ENCODE data around the gene ALS2.
"Not testable (repeated sequence)": the region's sequence is repeated elsewhere in the genome, so short reads cannot be mapped to it uniquely, and the experiment has no call there.

The ALS2 gene

DNA sequence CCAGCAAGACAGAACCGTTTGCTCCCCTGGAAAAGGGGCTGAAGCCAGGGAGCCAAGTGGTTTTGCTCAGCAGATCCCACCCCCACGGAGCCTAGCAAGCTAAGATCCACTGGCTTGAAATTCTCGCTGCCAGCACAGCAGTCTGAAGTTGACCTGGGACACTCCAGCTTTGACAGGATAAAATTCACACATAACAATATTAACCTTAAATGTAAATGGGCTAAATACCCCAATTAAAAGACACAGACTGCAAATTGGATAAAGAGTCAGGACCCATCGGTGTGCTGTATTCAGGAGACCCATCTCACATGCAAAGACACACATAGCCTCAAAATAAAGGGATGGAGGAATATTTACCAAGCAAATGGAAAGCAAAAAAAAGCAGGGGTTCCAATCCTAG lies 109.5 kb downstream of the ALS2 start:
- not testable (repeated sequence) for DNase-seq

DNA sequence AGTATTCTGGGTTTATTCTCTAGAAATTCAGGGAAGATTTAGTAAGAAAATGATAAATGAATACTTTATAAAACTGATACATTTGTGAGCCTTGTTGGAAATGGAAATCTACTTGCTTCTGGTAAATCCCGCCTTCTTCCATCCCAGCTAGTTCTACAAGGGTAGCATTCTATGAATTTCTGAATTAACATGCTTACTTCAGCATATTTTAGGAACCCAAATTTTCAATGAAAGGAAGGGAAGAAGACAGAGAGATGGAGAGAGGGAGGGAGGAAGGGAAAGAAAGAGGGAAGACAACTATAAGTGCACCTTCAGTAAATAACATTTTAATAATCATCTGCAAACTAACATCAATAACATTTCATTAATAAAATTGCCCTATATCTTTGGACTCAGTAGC lies 110.9 kb downstream of the ALS2 start:
- no peak for DNase-seq

DNA sequence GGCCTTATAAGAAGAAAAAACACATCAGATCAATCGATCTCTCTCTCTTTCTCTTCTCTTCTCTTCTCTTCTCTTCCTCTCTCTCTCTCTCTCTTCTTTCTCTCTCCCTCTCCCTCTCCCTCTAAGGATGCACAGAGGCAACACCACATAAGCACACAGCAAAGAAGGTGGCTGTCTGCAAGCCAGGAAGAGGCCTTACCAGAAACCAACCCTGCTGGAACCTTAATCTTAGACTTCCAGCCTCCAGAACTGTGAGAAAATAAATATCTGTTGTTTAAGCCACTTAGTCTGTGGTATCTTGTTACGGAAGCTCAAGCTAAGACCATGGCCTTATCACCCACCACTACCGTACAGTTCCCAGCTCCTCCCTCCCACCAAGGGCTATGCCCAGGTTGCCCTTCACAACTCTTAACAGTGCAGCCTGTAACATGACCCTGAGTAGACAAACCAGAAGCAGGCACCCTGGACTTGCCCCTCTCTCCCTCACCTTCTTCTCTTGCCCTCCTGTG lies 112.3 kb downstream of the ALS2 start:
- no peak for DNase-seq

DNA sequence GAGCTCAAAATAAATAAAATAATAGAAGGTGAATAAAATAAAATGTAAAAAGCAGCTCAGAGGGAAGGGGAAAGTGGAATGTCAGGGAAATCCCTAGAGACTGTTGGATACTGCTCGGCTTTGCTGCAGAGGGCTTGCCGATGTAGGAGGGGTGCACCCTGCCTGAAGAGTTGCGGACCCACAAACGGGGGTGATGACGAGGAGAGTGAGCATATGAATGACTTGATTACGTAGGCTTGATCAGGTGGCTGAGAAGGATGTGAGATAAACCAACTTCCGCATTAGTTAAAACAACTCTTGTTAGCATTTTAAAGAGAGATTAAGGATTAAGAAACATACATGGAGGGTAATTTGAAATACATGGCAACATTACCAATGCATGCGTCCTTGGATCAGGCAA lies 116.4 kb downstream of the ALS2 start:
- no peak for DNase-seq

DNA sequence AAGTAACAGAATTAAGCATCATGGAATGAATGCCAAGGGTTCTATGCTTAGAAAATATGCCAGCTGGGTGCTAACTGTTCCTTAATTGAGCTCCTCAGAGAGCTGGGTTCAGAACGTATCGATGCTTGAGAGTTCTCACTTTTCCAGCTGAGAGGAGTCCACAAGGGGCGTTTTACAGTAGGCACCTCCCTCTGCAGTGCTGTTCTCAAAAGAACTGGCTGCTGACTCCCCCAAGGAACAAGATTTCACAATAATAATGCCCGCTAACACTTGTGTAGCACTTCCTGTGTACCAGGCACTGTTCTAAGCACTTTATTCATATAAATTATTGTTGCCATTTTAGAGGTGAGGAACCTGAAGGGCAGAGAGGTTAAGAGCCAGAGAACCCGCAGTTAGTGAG lies 119.4 kb downstream of the ALS2 start:
- DNase-seq = no peak

DNA sequence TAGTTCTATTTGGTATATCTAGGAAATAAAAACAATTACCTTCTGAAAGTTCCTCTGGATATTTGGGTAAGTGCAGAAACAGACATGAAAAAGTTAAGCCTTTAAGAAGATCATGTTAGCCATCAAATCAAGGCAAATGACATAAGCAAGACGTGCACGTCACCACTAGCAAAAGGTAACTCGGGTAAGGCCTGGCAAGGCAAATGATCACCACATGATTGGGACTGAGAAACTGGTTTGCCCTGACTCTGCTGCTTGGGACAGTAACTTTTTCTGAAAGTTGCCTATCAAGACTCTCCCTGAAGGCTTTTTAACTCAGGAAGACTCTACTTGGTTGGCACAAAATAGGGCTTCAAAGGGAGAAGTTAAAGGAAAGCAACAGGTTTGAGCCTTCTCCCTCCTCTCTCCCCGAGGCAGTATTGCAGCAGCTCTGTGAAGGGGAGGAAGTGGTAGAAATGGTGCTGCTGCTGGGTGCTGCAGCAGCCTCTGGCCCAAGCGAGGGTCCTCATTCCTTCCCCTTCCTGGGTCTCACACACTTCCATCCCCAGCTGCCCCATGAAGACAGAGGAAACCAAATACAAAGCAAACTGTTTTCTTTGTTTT lies 120.3 kb downstream of the ALS2 start:
- no peak for DNase-seq

DNA sequence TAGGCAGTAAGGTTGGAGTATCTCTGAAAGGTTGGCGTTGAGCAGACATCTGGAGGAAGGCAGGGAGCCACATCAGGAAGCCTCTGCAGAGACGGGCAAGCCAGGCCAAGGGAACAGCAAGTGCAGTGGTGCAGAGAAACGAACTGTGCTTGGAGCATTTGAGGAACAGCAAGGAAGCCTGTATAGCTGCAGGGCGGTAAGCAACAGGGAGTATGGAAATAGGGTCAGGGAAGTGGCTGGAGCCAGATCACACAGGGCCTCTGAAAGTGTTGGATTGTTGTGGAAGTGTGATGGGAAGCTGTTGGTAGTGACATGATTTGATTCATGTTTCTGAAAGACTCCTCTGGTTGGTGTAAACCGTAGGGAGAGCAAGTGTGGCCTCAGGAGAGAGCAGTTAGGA lies 124.0 kb downstream of the ALS2 start:
- DNase-seq = no peak

DNA sequence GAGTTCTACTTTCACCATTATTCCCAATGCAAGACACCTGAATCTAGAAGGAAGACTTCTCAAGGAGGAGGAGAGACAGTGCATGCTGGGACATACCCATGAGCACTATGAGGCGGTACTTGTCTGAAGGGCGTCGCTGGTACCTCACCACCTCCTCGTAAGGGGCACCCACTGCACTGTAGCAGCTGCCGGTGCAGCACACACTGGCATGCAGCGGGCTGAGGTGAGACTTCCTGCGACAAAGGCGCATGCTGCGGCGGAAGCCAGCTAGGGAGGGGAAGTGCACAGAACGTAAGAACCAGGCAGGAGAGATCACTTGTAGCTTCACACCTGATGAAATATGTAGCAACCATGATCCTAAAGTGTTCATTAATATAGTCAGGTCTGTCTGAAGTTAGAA lies 124.6 kb downstream of the ALS2 start:
- no peak for DNase-seq

DNA sequence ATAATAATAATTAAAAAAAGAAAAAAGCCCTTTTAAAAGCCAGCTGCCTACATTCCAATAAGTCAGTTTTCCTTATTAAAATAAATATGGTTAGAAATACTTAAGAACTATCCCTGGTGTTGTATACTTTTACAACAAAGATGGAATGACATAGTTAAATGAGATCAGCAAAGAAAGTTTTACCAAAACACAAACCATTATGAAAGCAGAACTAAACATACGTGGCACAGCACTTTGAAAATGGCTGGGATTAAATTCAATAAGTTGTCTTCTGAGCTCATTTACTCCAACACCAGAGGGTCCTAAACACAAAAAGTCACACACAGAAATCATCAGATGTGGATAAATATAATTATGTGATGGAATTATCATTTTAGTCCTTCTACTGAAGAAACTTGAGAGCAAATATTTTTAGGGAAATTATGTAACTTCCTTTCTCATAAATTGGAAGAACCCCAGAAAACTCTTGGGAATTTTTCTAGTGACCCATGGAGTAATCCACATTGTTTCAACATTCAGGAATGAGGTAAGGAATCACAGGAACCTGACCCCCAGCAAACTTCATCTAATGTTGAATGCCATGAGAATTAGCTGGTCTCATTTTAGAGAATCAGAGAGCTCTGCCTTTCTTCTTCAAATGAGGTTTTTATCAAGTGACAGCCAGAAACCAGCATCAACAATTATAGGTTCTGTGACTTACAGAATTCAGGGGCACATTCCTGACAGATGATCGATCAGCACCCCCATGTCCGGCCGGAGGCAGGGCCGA lies 125.9 kb downstream of the ALS2 start:
- DNase-seq = no peak

DNA sequence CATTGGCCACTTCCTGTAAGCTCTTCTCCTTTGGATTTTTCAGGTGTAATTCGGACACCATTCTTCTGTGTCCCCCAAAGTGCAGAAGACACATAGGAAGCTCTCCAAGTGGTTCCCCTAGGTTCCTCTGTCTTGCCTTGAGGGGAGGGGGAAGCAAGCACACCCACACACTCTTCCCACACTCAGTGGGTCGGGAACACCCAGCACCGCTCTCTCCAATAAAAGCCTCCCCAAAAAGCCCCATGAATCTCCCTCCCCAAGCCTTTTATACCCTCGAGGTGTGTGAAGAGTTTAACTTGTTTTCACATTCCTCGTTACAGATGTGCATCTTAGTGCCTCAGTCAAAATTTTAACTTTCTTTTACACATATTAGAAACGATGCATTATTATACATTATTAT lies 127.5 kb downstream of the ALS2 start:
- no peak for DNase-seq
